IMR-90 (cell line): Measurements from ENCODE around the gene PMAIP1. TPM values are rescaled to one million over a fixed set of nuclear protein-coding genes. Genes with fewer than 3 reads are reported as not detected.

Experiments
- ATAC-seq: fragments of 200-7000 bp; cut with Tn5 transposase; 2 replicates; pipeline ENCODE4 v1.9.1; 2020; ENCODE audit warnings: low read depth, mild to moderate bottlenecking, moderate library complexity
- BruUV-seq: library from RNA; stranded (reverse); fragments of 400-500 nt; replicated peaks from 2 replicates; lab custom pipeline; 2021; lab: Mats Ljungman, UMichigan
- CTCF ChIA-PET: fragments of 300-600 bp; formaldehyde crosslinking; extraction: SDS; loops from one replicate; lab custom pipeline; 2021; ENCODE audit warnings: antibody characterized with exemption; lab: Yijun Ruan, JAX
- POLR2A ChIA-PET: fragments of 300-600 bp; sonication (Branson Sonifier 250); formaldehyde crosslinking; loops from one replicate; lab custom pipeline; 2022; ENCODE audit warnings: antibody characterized with exemption; ENCODE audit not compliant: unreplicated experiment; lab: Charles Lee
- DNase-seq: peaks from one replicate; pipeline ENCODE4 v3.0.0; 2013
- H2AFZ ChIP-seq: replicated peaks from 2 replicates; pipeline ENCODE3; 2013; ENCODE audit warnings: low read length, mild to moderate bottlenecking; ENCODE audit not compliant: poor library complexity
- H2AK5ac ChIP-seq: 2 replicates; pipeline ENCODE4 v1.6.1; 2013; ENCODE audit warnings: low read depth, low read length, inconsistent platforms
- H2AK9ac ChIP-seq: replicated peaks from 2 replicates; pipeline ENCODE3; 2013; ENCODE audit warnings: mild to moderate bottlenecking, low read depth, low read length, moderate library complexity; ENCODE audit not compliant: poor library complexity
- H2BK120ac ChIP-seq: 2 replicates; pipeline ENCODE4 v1.6.1; 2013; ENCODE audit warnings: low read depth, low read length, inconsistent platforms
- H2BK15ac ChIP-seq: 3 replicates; pipeline ENCODE4 v1.6.1; 2013; ENCODE audit warnings: low read depth, low read length, inconsistent platforms
- H2BK20ac ChIP-seq: 2 replicates; pipeline ENCODE4 v1.6.1; 2013; ENCODE audit warnings: low read depth, mild to moderate bottlenecking, inconsistent platforms, low read length, moderate library complexity
- H2BK5ac ChIP-seq: 2 replicates; pipeline ENCODE4 v1.6.1; 2013; ENCODE audit warnings: mild to moderate bottlenecking, low read depth, low read length, inconsistent platforms; ENCODE audit not compliant: poor library complexity, severe bottlenecking
- H3K14ac ChIP-seq: replicated peaks from 2 replicates; pipeline ENCODE4 v1.6.1; 2013; ENCODE audit warnings: low read depth, low read length, inconsistent platforms
- H3K18ac ChIP-seq: 2 replicates; pipeline ENCODE4 v1.6.1; 2013; ENCODE audit warnings: low read depth, low read length, control low read depth
- H3K23ac ChIP-seq: 2 replicates; pipeline ENCODE4 v1.6.1; 2013; ENCODE audit warnings: low read depth, low read length, inconsistent platforms
- H3K27ac ChIP-seq: 2 replicates; pipeline ENCODE4 v1.5.1; 2013; ENCODE audit warnings: mild to moderate bottlenecking, control low read depth, low read length; ENCODE audit not compliant: insufficient read depth
- H3K27me3 ChIP-seq: 2 replicates; pipeline ENCODE4 v1.6.1; 2013; ENCODE audit warnings: low read length; ENCODE audit not compliant: control insufficient read depth, insufficient read depth
- H3K36me3 ChIP-seq: 2 replicates; pipeline ENCODE4 v1.6.1; 2013; ENCODE audit warnings: low read length, mixed read lengths; ENCODE audit not compliant: control insufficient read depth, insufficient read depth
- H3K4ac ChIP-seq: 2 replicates; pipeline ENCODE4 v1.6.1; 2013; ENCODE audit warnings: low read depth, low read length, inconsistent platforms
- H3K4me1 ChIP-seq: 2 replicates; pipeline ENCODE4 v1.6.1; 2013; ENCODE audit warnings: low read length, mixed read lengths; ENCODE audit not compliant: control insufficient read depth, insufficient read depth
- H3K4me2 ChIP-seq: 2 replicates; pipeline ENCODE4 v1.6.1; 2013; ENCODE audit warnings: low read depth, mild to moderate bottlenecking, control low read depth, low read length, moderate library complexity
- H3K4me3 ChIP-seq: 2 replicates; pipeline ENCODE4 v1.5.1; 2013; ENCODE audit warnings: low read depth, mild to moderate bottlenecking, control low read depth, low read length, moderate library complexity; ENCODE audit not compliant: insufficient read depth
- H3K56ac ChIP-seq: 2 replicates; pipeline ENCODE4 v1.6.1; 2013; ENCODE audit warnings: low read length, inconsistent platforms; ENCODE audit not compliant: insufficient read depth; ENCODE audit errors: extremely low read depth
- H3K79me1 ChIP-seq, 2 experiments: 2 replicates each; pipeline ENCODE4 v1.6.1; 2013; ENCODE audit warnings: low read length in 2 of 2, inconsistent platforms in 1 of 2, low read depth in 1 of 2
- H3K9ac ChIP-seq: 2 replicates; pipeline ENCODE4 v1.6.1; 2013; ENCODE audit warnings: low read depth, low read length, control low read depth
- H3K9me1 ChIP-seq: 2 replicates; pipeline ENCODE4 v1.6.1; 2013; ENCODE audit warnings: low read length, inconsistent platforms; ENCODE audit not compliant: insufficient read depth
- H3K9me3 ChIP-seq: 2 replicates; pipeline ENCODE4 v1.6.1; 2013; ENCODE audit warnings: low read length; ENCODE audit not compliant: control insufficient read depth, insufficient read depth
- H4K20me1 ChIP-seq: 2 replicates; pipeline ENCODE4 v1.6.1; 2013; ENCODE audit warnings: low read length, inconsistent platforms; ENCODE audit not compliant: insufficient read depth
- H4K5ac ChIP-seq: 2 replicates; pipeline ENCODE4 v1.6.1; 2013; ENCODE audit warnings: mild to moderate bottlenecking, low read depth, low read length, control low read depth
- H4K8ac ChIP-seq, 2 experiments: 2 replicates each; pipeline ENCODE4 v1.6.1; 2013; ENCODE audit warnings: low read depth in 2 of 2, low read length in 2 of 2, control low read depth in 1 of 2, inconsistent platforms in 1 of 2
- H4K91ac ChIP-seq: 2 replicates; pipeline ENCODE4 v1.6.1; 2013; ENCODE audit warnings: low read depth, low read length, inconsistent platforms; ENCODE audit not compliant: insufficient read depth
- CEBPB ChIP-seq: IDR thresholded peaks from 2 replicates; pipeline ENCODE4 v1.6.1; 2012; ENCODE audit warnings: low read depth, low read length, improper control_type of control experiment
- CHD1 ChIP-seq: IDR thresholded peaks from 2 replicates; pipeline ENCODE4 v1.6.1; 2012; ENCODE audit warnings: low read depth, low read length, improper control_type of control experiment
- MAFK ChIP-seq: IDR thresholded peaks from 2 replicates; pipeline ENCODE4 v1.6.1; 2012; ENCODE audit warnings: low read depth, low read length, improper control_type of control experiment
- WGBS, 2 experiments: methylation state at CpG; one replicate each; pipeline versions ENCODE4 v1.1.5 to v1.1.7; 2013; ENCODE audit warnings: missing lambda C conversion rate in 2 of 2; ENCODE audit not compliant: insufficient read length in 1 of 2; ENCODE audit errors: extremely low coverage in 2 of 2; 5-methylcytosine and 5-hydroxymethylcytosine counted together
- dilution Hi-C: fragments of 300-500 bp; cut with HindIII; formaldehyde crosslinking; loops from one replicate; pipeline ENCODE4 v1.14.3; 2018; ENCODE audit warnings: low sequenced_read_pairs; ENCODE audit not compliant: unreplicated experiment
- in situ Hi-C: fragments of 300-500 bp; cut with MboI; formaldehyde crosslinking; loops from 3 replicates; pipeline ENCODE4 v1.14.3; 2019; ENCODE audit warnings: low sequenced_read_pairs, inconsistent platforms, mixed read lengths
- intact Hi-C: fragments of 100-400 bp; cut with micrococcal nuclease; formaldehyde crosslinking; loops from 2 replicates; pipeline ENCODE4 v1.10.0; 2022
- polyA plus RNA-seq, 3 experiments: library from polyadenylated mRNA; depleted of rRNA; stranded (reverse); fragments of >200 nt; gene quantifications; 2 replicates each; pipeline ENCODE4 v1.2.3, GENCODE V29; 2012; ENCODE audit warnings: low replicate concordance in 1 of 3
- total RNA-seq: library from RNA; depleted of rRNA; stranded (reverse); fragments of >200 nt; gene quantifications from 2 replicates; pipeline ENCODE4 v1.2.3, GENCODE V29; 2012

Gene PMAIP1
- total and polyA plus RNA-seq, 2 of the 4 experiments (the other 2 are of a cell fraction) = 14.0 to 30.1 TPM

- in situ Hi-C loops = no loop called here
- Histone ChIP-seq H3K36me3 (no peaks in the 10 kb centered on the region), H3K14ac (peak overlapping the region; percentile 83), H3K9ac (peak overlapping the region; percentile 52), H3K4me1 (peaks cover 20% of the 10 kb centered on the region), H3K23ac (peak overlapping the region; percentile 96), H3K79me1 (peaks cover 0 to 11% of the 10 kb centered on the region in 2 experiments; a peak in 1 of 4 replicates), H4K91ac (peak overlapping the region; percentile 89), H3K56ac (peak overlapping the region; percentile 78), H3K9me1 (peaks cover 11% of the 10 kb centered on the region), H3K18ac (peak overlapping the region; percentile 62), H4K5ac (peak overlapping the region; percentile 42), H2BK5ac (peak overlapping the region; percentile 85), H3K4me2 (peak overlapping the region; percentile 26), H2AK5ac (peak overlapping the region; percentile 95), H3K9me3 (no peaks in the 10 kb centered on the region), H4K20me1 (no peaks in the 10 kb centered on the region), H2BK15ac (peak overlapping the region; percentile 85), H4K8ac (peak overlapping the region; percentile 69 to 74), H2AFZ (peak overlapping the region; percentile 76), H3K4ac (peak overlapping the region; percentile 81), H3K27ac (peak overlapping the region; percentile 85), H2BK120ac (peak overlapping the region; percentile 90), H2AK9ac (peak overlapping the region; percentile 33), H3K4me3 (no peak overlapping the region), H2BK20ac (peak overlapping the region; percentile 87), H3K27me3 (no peaks in the 10 kb centered on the region)
- ATAC-seq (peak; percentile 41), DNase-seq (peak; percentile 67)
- dilution Hi-C loops = no loop called here
- no CpG with 5 or more reads among the region's 11 CpGs for WGBS, 2 experiments
- intact Hi-C loops = no loop called here
- ChIA-PET CTCF (interaction anchor here (0.6 to 0.9 kb wide), 3 partner anchors 72 to 670 kb away, joined by 3 to 5 read pairs (median 4); no protein-coding TSS in a partner anchor), POLR2A (interaction anchor here (0.5 to 1.2 kb wide), 6 partner anchors 17 to 234 kb away, joined by 3 to 5 read pairs (median 4); partner anchors contain the start of gene PMAIP1)
- TF ChIP-seq MAFK = peak; percentile 61
- TF ChIP-seq CHD1 = no peak; the same call in 1 of the 2 replicates
- TF ChIP-seq CEBPB = no peak
- no TSS peak for BruUV-seq
Observed at GRCh38 chr18:59881728-59882656, 17.8 kb upstream of the PMAIP1 start.
